NCI-H1694 treated with DMSO at 0.1 percent for 48 hours (cell line): ENCODE data around the gene PODNL1.
A peak's percentile ranks its signal among the peaks of the same experiment; 100 is the strongest.

Experiments
- DNase-seq: peaks from one replicate; lab custom pipeline; 2025; lab: John Stamatoyannopoulos, UW

The PODNL1 gene

GRCh38 chr19:13888281-13888680 lies 49.9 kb downstream of the PODNL1 start:
- DNase-seq = peak; percentile 25

- DNase-seq = no peak
Observed at GRCh38 chr19:13887517-13887916, 50.7 kb downstream of the PODNL1 start.

- no peak for DNase-seq
Observed at GRCh38 chr19:13887018-13887436, 51.2 kb downstream of the PODNL1 start.

GRCh38 chr19:13885826-13886365 lies 52.3 kb downstream of the PODNL1 start:
- no peak for DNase-seq

- no peak for DNase-seq
Observed at GRCh38 chr19:13884726-13885591, 53.3 kb downstream of the PODNL1 start.

- DNase-seq = no peak
Observed at GRCh38 chr19:13883516-13884064, 54.6 kb downstream of the PODNL1 start.

- DNase-seq = no peak
Observed at GRCh38 chr19:13882836-13883235, 55.4 kb downstream of the PODNL1 start.

- no peak for DNase-seq
Observed at GRCh38 chr19:13882419-13882795, 55.8 kb downstream of the PODNL1 start.

GRCh38 chr19:13881692-13882418 lies 56.4 kb downstream of the PODNL1 start:
- DNase-seq = no peak

GRCh38 chr19:13881251-13881691 lies 56.9 kb downstream of the PODNL1 start:
- no peak for DNase-seq
